NCI-H128 (cell line): ENCODE data around the gene RRBP1.
"Not testable (repeated sequence)": the region's sequence is repeated elsewhere in the genome, so short reads cannot be mapped to it uniquely, and the experiment has no call there.

ENCODE experiments used
- DNase-seq: peaks from one replicate; lab custom pipeline; 2025; ENCODE audit not compliant: unreplicated experiment; lab: John Stamatoyannopoulos, UW

RRBP1 gene

GRCh38 chr20:17708675-17709360 is 26.8 kb upstream of the RRBP1 start:
- DNase-seq = no peak

- not testable (repeated sequence) for DNase-seq
These were observed 25.9 kb upstream of the RRBP1 start for GRCh38 chr20:17707951-17708350.

- no peak for DNase-seq
These were observed 24.6 kb upstream of the RRBP1 start for GRCh38 chr20:17706632-17707031.

GRCh38 chr20:17705916-17706315 is 23.9 kb upstream of the RRBP1 start:
- no peak for DNase-seq

- no peak for DNase-seq
These were observed 22.7 kb upstream of the RRBP1 start for GRCh38 chr20:17704589-17705317.

- DNase-seq = no peak
These were observed 19.8 kb upstream of the RRBP1 start for GRCh38 chr20:17701826-17702225.

- DNase-seq = no peak
These were observed 18.6 kb upstream of the RRBP1 start for GRCh38 chr20:17700637-17701036.

- DNase-seq = no peak
These were observed 17.9 kb upstream of the RRBP1 start, which contains the start of gene BANF2 for GRCh38 chr20:17699931-17700351. Gene BANF2, plus strand, starts transcription at chr20:17699966. Its CDS starts 25,060 bp downstream, at chr20:17725026.

GRCh38 chr20:17698384-17698783 is 16.3 kb upstream of the RRBP1 start:
- no peak for DNase-seq

GRCh38 chr20:17697171-17697570 is 15.1 kb upstream of the RRBP1 start:
- DNase-seq = no peak

- DNase-seq = no peak
These were observed 14.2 kb upstream of the RRBP1 start for GRCh38 chr20:17696287-17696686.

- DNase-seq = no peak
These were observed 12.7 kb upstream of the RRBP1 start for GRCh38 chr20:17694767-17695166.

- no peak for DNase-seq
These were observed 11.5 kb upstream of the RRBP1 start for GRCh38 chr20:17693444-17694001.

- no peak for DNase-seq
These were observed 9.7 kb upstream of the RRBP1 start for GRCh38 chr20:17691758-17692157.

GRCh38 chr20:17690144-17690543 is 8.1 kb upstream of the RRBP1 start:
- DNase-seq = no peak

- no peak for DNase-seq
These were observed 6.9 kb upstream of the RRBP1 start for GRCh38 chr20:17688965-17689364.

GRCh38 chr20:17687800-17688199 is 5.8 kb upstream of the RRBP1 start:
- no peak for DNase-seq

GRCh38 chr20:17685168-17685567 is 3.1 kb upstream of the RRBP1 start:
- DNase-seq = no peak

GRCh38 chr20:17684077-17684888 is 2.2 kb upstream of the RRBP1 start:
- DNase-seq = no peak

- no peak for DNase-seq
These were observed 1.4 kb upstream of the RRBP1 start for GRCh38 chr20:17683218-17684076.

- DNase-seq = no peak
These were observed 802 bp upstream of the RRBP1 start for GRCh38 chr20:17682889-17683198.
